Measurements from ENCODE around the gene ALOXE3. TPM values are rescaled to one million over a fixed set of nuclear protein-coding genes. Genes with fewer than 3 reads are reported as not detected.
A peak's percentile ranks its signal among the peaks of the same experiment; 100 is the strongest.

ALOXE3 gene
- total RNA-seq, 1 donor from 2014 or later: 0.47 TPM

DNA sequence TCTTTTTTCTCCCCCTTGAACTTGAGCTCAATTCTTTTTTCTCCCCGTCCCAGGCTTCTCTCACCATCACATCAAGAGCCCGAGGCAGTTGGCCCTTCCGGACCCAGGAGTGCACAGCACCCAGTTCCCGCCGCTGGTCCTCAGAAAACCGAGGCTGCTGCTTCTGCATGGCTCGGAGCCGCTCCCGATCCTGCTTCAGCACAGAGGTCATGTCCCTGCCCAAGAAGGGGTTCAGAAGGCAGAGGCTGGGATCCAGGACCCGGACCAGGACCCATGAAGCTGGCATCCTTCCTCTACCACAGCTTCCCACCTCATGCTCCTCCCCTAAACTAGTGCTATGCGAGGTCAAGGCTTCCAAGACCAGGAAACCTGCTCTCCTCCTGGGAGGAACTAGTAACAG lies 23.4 kb upstream of the ALOXE3 start:
- DNase-seq: no peak

DNA sequence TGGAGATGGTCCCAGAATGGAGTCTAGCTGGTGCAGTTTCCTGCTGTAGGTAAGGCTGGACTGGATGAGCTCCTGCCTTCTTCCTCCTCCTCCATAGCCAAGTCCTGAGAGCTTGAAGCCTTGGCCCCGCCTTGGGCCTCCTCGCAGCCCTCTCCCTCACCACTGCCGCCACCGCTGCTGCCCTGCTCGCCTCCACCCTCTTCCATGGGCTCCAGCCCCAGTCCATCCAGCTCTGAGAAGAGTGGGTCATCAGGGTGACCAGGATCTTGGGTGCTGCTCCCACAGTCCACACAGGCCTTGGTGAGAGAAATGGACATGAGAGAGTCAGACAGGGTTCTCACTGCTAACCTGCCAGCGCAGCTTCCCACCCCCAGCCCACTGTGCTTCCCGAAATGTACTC lies 22.7 kb upstream of the ALOXE3 start:
- DNase-seq: no peak

DNA sequence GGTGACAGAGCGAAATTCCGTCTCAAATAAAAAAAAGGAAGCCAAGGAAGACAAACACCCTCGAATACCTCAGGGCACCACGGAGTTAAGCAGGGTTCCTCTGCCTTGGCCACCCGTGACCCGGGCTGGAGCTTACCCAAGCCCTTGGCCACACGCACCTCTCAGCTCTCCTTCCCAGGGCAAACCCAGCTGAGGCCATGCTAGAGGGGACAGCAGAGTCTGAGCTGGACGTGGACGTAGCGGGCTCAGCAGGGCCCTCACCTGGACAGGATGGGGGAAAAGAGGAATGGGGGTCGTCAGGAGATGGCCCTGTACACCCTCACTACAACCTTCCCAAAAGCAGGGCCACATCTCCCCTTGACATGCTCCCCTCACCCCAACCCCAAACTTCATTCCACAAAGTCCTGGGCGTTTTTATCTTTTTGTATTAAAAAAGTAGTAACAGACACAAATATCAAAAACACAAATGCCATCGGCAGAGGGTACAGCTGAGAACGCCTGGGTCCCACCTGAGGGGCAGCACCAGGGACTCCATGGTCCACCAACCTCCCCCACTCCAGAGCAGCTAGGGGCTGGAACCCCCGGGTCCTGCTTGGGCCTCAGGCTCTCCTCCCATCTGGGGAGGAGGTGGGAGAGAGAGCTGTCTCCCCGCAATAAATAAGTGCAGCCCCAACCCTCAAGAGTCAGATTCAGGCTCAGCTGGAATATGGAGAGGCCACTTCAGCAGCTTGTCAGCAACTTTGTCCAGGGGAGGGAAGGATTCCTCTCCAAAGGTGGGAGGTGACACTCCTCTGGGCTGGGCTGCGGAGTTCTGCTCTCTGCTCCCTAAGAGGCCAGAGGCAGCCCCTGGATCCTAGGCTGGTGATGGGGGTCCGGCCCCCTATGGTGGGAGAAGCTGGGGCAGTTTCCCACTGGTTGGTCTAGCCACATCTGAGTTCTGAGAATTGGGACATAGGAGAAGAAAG lies 22.0 kb upstream of the ALOXE3 start:
- no peak for DNase-seq

DNA sequence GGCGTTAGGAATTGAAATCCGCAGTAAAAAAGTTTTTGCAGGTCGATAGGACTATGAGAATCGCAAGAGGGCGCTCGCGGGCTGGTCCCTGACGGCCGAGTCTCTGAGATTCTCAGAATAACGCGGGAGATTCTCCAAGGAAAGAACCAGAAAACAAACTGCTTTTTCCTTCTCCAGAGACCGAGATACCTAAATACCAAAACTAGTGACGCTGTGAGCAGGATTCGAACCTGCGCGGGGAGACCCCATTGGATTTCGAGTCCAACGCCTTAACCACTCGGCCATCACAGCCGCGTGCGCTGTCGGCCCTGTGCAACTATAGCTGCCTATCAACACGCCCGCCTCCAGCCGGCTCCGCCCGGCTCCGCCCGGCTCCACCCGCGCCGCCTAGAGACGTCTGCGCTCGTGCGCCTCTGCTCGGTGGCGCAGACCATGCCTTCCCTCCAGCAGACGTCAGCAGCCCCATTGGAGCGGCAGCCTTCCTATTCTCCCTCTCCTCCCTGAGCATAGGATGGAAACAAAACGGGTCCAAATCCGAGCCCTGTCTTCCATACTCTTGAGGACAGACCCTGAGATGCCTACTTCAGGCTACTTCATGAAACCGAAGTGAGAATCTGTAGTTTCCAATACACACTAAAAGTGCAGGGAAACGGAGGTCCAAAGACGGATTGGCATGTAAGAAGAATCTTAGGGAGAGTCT lies 20.5 kb upstream of the ALOXE3 start:
- DNase-seq: peak; percentile 88

DNA sequence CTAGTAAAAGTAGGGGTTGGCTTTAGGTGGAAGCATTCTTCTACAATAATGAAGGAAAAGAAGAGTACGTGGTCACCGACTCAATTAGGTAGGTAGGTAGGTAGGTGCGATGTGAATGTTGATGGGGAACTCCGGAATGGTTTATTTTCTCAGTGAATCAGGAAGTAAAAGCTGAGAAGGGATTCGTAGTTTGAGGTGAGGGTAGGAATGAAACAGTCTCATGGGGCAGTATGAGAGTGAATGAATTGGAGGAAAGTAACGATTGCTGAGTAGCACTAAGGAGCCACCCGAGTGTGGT lies 20.0 kb upstream of the ALOXE3 start:
- no peak for DNase-seq

DNA sequence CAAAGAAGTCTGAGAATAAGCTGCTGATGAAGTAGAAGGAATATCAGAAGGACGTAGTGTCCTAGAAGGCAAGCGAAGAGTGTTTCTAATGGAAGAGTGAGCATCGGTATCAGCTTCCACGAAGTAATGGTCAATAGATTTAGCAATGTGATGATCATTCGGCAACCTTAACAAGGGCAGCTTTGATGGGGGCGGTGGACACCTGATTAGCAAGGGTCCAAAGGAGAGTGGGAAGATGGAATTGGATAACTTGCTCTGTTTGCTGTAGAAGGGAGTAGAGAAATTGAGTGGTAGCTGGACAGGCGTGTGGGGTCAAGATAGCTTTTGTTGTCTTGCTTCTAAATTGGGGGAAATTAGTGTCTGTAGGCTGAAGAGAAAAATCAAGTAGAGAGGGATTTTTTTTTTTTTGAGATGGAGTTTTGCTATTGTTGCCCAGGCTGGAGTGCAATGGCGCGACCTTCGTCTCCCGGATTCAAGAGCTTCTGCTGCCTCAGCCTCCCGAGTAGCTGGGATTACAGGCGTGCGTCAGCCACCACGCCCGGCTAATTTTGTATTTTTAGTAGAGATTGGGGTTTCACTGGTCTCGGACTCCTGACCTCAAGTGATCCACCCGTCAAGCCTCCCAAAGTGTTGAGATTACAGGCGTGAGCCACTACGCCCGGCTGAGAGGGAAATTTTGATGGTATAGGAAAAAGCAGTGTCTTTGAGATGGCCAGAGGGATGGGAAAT lies 19.5 kb upstream of the ALOXE3 start:
- no peak for DNase-seq

DNA sequence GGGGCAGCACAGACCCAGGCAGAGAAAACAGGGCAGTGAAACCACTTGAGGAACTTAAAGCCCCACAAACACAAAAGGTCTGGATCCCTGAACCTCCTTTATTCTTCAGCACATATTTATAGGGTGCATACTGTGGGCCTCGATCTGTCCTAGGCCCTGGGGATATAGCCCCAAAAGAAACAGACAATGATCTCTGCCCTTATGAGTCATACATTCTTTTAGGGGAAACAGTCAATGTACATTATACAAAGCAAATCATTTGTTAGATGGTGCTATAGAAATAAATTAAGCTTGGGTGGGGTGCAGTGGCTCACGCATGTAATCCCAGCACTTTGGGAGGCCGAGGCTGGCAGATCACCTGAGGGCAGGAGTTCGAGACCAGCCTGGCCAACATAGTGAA lies 15.6 kb upstream of the ALOXE3 start:
- no peak for DNase-seq

DNA sequence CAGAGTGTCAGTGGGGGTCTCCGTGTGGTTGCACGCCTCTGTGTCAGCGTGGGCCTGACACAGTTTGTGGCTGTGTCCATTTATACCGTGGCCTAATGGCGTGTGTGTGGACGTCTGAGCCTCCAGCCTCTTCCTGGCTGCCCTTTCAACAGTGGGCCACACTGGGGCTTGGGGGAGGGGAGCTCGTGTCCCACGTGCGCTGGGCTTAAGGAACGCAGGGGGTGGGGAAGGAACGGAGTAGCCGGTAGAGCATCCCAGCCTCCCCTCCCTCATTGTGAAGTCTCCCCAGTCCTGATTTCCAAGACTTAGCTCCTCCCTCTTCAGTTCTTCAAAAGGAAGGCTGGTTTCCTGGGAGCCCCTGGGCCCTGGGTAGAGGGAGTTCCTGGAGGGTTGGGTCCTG lies 15.1 kb upstream of the ALOXE3 start:
- DNase-seq: no peak

DNA sequence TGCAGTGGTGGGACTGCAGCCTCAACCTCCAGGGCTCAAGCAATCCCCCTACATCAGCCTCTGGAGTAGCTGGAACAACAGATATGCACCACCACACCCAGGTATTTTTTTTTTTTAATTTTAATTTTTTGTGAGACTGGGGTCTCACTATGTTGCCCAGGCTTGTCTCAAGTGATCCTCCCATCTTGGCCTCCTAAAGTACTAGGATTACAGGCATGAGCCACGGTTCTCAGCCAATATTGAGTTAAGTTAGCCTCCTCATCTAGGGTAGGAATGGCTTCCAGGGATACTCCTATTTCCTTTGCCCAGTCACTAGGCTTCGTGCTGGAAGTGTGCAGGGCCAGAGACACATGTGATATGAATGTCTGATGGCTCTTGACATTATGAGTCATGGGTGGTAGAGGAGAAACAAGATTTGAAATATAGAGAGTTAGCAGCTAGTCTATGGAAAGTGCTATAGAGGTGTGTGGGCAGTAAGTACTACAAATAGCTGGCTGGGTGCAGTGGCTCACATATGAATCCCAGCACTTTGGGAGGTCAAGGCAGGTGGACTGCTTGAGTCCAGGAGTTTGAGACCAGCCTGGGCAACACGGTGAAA lies 13.6 kb upstream of the ALOXE3 start:
- DNase-seq: no peak

DNA sequence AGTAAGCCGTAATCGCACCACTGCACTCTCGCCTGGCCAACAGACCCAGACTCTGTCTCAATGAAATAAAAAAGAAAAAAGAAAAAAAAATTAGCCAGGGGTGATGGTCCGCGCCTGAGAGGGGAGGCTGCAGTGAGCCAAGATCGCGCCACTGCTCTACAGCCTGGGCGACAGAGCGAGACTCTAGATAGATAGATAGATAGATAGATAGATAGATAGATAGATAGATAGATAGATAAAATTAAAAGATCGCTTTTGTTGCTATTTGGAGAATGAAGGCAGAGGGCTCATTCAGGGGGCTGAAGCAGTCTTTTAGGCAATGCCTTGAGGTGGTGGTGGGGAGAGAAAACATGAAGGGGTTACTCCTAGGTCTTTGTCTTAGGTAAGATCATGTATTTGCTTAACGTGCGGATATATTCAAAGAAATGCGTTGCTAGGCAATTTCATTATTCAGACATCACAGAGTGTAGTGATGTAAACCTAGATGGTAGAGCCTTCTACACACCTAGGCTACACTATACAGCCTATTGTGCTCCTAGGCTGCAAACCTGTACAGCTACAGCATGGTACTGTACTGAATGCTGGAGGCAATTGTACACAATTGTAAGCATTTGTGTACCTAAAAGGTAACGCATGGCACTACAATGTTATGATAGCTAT lies 9.9 kb upstream of the ALOXE3 start:
- no peak for DNase-seq

DNA sequence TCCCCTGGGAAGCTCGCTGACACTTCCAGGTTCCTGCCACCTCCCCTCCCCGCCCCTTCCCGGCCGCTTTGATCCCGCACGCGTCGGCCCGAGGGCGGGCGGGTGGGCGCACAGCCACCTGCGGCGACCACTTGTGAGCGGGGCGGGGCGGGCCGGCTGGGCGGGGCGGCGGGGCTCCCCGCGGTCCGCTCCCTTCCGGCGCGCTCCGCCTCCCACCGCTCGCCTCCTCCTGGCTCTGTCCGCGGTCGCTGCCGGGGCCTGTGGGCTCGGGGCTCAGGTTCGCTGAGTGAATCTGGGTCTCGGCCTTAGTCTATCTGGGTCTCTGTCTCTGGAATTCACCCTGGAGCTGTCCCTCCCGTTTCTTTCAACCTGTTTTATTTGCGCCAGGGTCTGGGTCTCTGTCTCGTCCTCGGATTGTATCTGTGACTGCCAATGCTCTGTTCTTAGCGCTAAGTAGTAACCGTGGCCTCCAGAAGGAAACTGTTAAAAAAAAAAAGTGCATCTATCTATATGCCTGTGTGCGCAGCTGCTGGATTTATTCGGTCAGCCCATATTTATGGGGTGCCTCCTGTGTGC lies 8.3 kb upstream of the ALOXE3 start:
- no peak for DNase-seq

DNA sequence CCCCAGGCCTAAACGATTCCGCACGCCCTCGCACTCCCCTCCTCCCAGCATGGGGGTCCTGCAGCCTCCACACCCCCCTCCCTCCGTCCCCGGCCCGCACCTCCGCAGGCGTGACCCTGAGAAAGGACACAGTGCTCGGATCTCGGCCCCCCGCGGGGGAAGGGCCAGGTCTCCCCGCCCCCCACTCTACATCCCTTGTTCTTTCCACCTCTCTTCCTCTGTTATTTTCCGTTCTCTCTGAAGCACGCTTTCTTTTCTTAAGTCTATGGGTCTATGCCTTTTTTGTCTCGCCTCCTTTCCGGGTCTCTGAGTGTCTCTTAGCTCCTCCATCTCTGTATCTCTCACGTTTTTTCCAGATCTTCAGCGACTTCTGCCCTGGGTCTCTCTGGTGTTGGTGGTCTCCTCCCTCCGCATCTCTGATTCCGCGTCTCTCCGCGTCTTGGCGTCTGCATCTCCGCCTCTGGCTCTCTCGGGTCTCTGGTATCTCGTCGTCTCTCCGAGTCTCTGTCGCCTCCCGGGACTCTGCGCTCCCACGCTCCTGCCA lies 7.7 kb upstream of the ALOXE3 start:
- no peak for DNase-seq

DNA sequence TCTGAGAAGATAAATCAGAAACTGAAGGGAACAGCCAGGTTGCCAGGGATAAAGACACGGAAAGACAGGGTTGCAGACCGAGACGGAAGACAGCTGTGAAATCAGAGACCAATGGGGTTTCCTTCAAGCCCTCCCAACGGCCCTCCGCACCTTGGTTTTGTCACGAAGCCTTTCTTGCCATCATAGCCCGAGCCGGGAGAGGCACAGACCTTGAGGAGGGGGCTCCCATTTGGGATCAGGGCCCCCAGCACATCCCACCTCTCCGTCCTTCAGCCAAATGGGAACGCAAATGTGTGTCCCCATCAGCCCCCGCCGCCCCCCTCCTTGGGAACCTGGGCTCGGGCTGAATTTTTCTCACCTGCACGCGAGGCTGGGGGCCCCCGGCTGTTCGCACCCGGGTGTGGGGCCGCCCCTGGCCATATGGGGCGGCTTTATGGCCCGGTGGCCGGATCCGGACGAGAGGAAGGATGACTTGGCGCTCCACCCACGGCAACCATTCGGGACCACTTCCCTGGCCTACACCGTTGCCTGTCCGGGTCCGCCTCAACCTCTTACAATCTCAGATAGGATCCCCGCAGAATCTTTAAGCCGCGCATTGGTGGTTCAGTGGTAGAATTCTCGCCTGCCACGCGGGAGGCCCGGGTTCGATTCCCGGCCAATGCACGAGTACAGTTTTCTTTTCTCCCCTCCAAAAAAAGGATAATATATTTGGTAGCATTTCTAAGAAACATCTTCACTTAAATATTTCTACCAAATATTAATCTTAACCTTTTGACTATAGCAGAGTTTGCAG lies 7.0 kb upstream of the ALOXE3 start:
- DNase-seq: peak; percentile 59

DNA sequence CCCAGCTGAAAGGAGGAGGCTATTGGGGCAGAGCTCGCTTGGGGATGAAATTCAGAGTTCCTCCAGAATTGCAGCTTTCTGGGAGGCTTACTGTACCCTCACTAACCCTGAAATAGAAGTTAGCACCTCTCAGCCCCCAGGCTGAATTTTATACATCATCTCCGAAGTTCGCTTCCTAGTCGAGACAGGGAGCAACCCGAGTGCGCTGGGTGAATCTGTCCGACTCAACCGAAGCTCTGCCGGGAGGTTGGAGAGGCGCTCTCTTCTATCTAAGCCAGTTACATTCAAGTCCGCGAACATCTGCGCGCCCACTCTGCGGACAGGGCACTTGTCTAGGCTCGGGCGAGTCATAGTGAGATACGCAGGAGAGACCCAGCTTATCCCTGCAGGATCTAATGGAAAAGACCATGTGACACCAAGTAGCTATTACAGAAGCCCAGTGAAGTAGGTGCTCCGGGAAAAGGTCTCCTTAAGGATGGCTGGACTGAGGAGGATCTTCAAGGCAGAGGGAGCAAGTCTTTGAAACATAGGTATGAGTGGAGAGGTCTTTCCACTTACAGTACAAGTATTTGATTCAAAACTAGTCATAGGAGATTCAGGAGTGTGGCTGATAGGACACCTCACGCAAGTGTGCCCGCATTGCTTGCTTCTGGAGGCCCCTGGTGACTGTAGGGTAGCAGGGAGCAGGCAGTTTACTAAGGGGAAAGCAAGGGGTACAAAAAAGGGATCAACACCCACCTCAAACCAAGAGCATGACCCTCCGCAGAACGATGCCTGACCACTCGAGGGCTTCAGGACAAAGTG lies 6.2 kb upstream of the ALOXE3 start:
- DNase-seq: no peak

DNA sequence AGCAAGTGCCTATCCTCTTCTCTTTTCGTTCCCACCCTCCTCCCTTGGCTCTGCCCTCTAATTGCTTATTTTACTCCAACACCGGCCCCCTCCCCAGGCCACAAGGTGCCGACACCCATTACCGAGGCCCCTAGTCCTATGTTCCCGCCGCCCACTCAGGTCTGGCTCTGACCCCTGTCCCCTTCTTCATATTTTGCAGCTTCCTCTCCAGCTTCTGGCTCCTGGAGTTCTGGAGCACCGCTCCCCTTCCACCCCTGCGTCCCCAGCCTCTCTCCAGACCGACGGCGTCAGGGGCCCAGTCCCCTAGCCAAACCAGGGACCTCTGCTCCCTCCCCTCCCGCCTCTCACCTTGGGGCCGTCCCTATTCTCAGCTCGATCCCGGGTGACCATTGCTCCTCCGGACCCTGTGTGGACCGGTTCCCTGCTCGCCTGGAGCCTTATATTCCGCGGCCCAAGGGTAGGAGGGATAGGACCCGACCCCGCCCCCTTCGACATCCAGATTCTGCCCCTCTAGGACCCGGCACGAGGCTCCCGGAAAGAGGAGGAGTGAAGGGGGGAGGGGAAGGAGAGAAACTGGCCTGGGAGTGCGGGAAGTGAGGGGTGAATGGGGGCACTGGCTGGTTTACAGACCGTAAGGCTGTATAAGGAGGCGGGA lies 5.5 kb upstream of the ALOXE3 start, which contains the start of gene HES7:
HES7 (minus strand) TSS at position 412 of the 655 bp plus-strand sequence; CDS start at position 390, 22 bp downstream.
- DNase-seq: no peak

DNA sequence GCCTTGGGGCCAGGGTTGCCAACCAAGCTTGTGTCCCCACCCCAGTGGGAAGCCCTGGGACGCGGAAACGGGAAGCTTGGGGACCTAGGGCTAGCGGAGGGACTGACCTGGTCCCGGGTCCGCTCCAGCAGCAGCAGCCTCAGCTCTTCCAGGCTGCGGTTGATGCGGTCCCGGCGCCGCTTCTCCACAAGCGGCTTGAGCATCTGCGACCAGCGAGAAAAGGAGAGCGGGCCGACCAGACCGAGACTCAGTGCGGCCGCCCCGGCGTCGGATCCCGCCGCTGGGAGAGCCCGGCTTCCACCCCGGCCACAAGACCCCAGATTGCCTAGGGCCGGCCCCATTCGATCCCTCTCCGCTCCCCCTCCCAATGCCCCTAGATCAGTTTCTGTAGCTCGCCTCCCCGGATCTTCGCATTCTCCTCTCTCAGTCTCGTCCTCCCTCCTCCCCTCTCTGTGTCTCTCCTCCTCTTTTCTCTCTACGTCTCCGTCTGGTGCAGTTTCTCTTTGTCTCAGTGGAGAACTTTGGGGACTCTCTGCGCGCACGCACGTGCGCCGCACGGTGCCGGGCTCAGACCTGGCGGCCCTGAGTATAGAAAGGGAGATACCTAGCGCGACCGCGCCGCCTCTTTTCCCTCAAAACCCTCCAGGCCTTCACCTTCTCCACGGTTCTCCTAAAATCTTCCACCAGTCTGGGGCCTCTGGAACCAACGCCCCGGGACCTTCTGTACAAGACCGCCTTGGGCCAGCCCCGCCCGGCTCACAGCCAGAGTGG lies 4.8 kb upstream of the ALOXE3 start:
- no peak for DNase-seq

DNA sequence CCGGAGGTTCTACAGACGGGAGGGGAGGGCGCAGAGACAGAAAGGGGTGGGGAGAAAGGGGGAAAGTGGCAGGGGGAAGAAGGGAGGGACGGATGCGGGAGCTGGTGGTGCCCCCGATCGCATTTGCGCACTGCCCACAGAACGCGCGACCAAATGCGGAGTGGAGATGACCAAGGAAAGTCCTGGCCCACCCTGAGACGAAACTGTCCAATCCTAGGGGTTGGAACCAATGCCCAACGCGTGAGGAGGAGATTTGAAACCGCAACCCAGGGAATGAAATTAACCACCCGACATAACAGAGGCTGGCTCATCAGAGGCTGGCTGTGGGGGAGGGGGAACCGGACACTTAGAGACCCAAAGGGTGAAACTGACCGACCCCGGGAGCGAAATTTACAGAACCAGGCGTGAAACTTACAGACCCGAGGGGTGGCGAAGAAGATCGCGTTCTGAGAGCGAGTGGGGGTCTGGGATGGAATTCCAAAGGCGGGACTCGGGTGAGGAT lies 4.2 kb upstream of the ALOXE3 start:
- peak; percentile 40 for DNase-seq

Measured in occipital lobe (tissue), 2 donors.